WI38 (cell line): ENCODE results near the gene INPP5F.

ENCODE experiments used
- H3K4me3 ChIP-seq: 2 replicates; pipeline ENCODE4 v1.5.1; 2011; ENCODE audit warnings: low read depth, mild to moderate bottlenecking, control low read depth, low read length
- CTCF ChIP-seq: IDR thresholded peaks from 2 replicates; pipeline ENCODE4 v1.5.1; 2012; ENCODE audit warnings: low read depth, mild to moderate bottlenecking, control low read depth, low read length

The INPP5F gene

DNA sequence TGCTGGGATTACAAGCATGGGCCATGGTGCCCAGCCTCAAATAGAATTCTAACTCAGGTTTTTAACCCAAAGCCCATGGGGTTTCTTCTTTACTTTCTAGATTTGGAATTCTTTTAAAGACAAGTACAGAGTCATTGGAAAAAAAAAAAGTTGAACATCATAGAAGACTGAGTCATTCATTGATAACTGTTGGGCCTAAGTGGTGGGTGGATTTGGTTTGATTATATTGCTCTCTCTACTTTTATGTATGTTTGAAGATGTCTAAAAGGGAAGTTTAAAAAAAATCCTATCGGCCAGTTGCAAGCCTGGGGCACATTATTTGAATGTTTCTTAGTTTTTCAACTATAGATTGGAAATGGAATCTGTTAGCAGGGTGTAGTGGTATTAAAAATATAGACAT is 49.7 kb downstream of the INPP5F start:
- H3K4me3 ChIP-seq = no peak overlapping the region
- TF ChIP-seq CTCF = no peak

DNA sequence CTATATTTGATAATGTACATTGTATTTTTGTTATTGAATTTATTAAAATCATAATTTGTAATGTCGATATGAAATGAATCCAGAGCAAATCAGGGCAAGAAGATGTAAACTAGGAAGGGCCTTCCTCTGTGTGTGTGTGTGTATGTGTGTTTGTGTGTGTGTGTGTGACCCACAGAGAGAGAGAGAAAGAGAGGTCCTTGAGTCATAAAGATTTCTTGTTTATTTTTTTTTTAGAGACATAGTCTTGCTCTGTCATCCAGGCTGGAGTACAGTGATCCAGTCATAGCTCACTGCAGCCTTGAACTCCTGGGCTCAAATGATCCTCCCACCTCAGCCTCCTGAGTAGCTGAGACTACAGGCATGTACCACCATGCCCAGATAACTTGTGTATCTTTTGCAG is 50.7 kb downstream of the INPP5F start:
- H3K4me3 ChIP-seq = no peak overlapping the region
- TF ChIP-seq CTCF = no peak

DNA sequence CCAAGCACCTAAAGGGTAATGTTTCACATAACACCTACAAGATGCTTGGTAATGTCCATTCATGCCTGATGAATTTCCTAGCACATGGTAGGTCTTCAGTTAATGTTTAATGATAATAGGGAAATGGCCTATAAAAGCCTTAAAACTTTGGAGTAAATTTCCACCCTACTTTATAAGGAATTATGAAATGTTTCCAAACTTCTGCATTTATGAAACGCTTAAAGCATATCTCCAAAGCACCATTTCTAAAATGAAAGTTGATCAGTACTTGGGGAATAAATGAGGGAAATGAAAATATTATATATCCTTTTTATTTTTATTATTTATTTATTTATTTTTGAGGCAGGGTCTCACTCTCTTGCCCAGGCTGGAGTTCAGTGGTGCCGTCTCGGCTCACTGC is 51.8 kb downstream of the INPP5F start:
- no peak for TF ChIP-seq CTCF
- H3K4me3 ChIP-seq = no peak overlapping the region

DNA sequence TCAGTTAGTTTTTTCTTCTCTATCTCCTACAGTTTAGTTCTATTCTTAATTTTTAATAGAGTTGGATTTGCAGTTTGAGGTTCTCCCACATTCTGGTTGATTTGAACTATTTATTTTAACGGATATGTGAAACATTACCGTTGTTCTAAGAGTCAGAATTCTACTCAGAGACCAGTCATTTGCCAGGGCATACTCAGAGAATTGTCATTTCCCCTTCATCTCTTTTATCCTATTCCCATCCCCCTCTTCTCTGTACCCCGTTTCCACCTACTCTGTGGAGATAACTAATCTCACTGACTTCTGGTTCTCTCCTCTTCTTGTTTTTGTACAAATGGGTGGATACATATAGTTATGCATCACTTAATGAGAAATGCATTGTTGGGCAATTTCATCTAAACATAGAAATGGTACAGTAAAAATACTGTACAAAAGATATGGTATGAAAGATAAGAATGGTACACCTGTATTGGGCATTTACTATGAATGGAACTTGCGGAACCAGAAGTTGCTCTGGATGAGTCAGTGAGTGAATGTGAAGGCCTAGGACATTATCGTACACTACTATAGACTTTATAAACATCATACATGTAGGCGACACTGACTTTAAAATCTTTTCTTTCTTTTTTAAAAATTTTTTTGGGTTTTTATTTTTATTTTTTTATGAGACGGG is 53.1 kb downstream of the INPP5F start:
- TF ChIP-seq CTCF = no peak

DNA sequence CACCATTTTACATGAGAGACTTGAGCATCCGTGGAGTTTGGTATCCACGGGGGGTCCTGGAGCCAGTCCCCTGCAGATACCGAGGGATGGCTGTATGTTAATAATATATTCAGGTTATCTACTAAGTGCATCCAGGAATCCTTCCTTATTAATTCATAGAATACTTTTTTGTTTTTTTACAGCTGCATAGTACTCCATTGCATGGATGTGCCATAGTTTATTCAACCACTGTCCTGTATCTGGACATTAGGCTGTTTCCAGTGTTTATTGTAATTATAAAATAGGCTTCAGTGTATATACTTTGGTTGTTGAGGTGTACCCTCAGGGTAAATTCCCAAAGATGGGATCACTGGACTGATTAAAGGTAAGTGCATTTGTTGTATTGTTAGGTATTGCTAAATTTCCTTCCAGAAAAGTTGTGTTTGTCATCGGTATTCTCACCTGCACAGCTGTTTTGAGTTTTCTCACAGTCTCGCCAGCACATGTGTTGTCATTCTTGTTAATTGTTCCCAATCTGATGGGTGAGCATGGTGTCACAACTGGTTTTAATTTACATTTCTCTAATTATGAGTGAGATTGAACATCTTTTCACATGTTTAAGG is 55.1 kb downstream of the INPP5F start:
- no peak overlapping the region for H3K4me3 ChIP-seq

More for the DNA sequence above, 53.1 kb downstream of the INPP5F start:
- no peak overlapping the region for H3K4me3 ChIP-seq

GRCh38 chr10:119781498-119781897 is 55.6 kb downstream of the INPP5F start:
- no peak overlapping the region for H3K4me3 ChIP-seq
- no peak for TF ChIP-seq CTCF

More for the DNA sequence above, 55.1 kb downstream of the INPP5F start:
- TF ChIP-seq CTCF = no peak

DNA sequence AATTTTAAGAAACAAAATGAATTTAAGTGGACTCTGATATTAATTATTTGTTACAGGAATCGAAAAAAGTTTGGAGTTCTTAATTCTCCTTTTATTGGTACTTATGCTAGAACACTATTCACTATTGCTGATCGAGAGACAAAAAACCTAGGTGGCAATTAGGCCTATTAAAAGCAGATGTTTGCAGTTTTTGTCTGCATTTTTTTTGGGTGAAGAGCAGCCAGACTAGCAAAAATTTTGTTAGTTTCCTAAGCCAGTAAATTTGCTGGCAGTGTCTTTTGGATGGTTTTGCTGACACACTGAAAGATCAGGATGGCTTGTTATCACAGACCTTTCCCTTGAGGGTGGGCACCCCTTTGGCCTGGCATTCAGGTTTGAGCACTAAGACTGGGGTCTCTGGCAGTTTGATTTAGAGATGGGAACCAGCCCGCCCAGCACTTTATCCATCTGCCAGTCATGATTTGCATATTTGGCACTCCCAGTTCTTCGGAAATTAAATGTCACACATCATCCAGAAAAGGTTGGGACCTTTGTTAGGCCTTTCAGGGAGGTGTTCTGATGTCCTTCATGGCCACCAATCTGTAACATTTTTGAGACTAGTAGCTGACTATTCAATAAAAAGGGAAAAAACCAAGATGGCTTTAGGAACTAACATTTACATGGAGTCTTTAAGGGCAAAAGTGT is 57.3 kb downstream of the INPP5F start:
- TF ChIP-seq CTCF = no peak

More for the DNA sequence above, 57.3 kb downstream of the INPP5F start:
- no peak overlapping the region for H3K4me3 ChIP-seq
